HG02885 (cell line): ENCODE measurements around the gene ARHGEF19.
"Not testable (repeated sequence)": the region's sequence is repeated elsewhere in the genome, so short reads cannot be mapped to it uniquely, and the experiment has no call there.

Source experiments
- ATAC-seq: cut with Tn5 transposase; IDR thresholded peaks from one replicate; pipeline ENCODE4 v1.9.1; 2021; ENCODE audit warnings: mild to moderate bottlenecking; ENCODE audit not compliant: unreplicated experiment, poor library complexity

ARHGEF19 gene

DNA sequence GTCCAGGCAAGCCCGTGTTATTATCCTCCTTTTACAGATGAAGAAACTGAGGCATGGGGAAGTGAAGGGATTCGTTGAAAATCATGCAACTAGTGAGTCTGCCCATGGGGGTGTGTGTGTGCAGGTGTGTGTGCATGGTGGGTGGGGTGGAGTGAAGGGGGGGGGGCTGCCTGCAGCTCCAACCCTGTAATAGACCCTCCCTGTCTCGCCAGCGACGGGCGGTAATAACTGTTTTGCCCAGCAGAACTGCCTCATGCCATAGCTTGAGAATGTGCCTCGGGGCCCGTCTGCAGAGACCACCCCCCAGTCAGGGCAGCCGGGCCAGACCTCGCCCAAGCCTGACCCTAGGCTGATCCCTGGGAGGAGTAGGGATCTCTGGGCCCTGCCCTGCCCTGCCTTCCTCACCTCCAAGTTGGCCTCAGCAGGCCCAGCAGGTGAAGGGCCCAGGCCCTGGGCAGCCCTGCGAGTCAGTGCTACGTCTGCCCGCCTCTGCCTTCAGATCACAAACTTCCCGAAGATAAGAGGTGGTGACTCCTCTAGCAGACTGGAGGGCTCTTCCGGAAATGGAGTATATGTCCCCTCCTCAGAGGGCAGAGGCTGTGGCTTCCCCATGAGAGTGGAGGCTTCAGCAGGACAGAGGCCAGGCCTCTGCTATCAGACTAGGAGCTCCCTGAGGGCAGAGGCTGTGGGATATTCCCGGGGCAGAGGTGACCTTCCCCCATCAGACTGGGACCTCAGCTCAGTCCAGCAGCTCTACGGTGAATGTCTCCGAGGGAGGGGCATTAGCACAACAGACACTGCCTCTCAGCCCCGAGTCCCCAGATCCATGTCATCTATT, 40.9 kb downstream of the ARHGEF19 start:
- no peak for ATAC-seq

DNA sequence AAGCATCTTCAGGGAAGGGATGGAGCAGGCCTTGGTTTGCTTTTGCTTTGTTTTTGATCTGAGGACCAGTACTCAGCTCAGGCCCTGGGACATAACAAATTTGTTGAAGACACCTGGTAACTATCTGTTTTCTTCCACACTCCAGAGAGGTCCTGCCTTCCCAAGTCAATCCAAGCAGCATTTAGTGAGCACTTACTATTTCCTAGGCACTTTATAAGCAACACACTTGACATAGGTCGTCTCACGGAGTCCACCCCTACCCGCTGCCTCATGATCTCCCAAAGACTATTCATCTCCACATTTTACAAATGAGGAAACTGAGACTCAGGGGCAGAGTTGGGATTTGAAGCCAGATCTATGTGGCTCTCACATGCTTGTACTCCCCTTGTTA, 42.2 kb downstream of the ARHGEF19 start:
- no peak for ATAC-seq

DNA sequence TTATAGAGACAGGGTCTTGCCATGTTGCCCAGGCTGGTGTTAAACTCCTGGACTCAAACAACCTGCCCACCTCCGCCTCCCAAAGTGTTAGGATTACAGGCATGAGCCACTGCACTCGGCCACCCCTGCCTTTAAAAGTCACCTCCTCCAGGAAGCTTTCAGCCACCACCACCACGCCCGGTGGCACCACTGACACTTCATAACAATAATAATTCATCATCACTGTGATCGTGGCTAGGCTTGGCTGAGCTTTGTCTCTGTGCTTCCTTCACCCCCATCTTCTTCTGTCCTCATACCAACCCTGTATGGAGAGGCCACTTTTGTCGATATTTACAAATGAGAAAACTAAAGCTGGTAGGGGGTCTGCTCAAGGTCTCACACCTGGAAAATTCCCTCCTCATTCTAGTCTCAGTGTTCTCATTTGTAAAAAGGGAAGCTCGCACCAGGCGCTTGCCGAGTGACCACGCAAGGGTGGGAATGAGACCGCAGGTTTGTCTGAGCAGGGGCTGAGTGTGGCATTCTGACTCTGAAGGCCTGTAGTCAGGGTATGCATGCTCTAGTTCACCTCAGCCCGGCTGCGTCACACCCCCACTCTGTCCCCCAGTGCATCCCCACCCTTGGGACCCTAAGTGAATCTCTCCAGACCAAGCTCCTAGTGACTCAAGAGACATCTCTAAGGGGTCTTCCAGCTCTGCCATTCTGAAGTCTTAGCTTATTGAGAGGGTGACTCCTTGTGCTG, 43.7 kb downstream of the ARHGEF19 start:
- ATAC-seq = no peak

DNA sequence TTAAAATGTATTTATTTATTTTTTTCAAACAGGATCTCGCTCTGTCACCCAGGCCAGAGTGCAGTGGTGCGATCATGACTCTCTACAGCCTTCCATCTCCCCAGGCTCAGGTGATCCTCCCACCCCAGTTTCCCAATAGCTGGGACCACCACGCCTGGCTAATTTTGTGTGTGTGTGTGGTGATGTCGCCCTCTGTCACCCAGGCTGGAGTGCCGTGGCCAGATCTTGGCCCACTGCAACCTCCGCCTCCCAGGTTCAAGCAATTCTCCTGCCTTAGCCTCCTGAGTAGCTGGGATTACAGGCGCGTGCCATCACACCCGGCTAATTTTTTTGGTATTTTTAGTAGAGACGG, 44.3 kb downstream of the ARHGEF19 start:
- ATAC-seq = not testable (repeated sequence)

DNA sequence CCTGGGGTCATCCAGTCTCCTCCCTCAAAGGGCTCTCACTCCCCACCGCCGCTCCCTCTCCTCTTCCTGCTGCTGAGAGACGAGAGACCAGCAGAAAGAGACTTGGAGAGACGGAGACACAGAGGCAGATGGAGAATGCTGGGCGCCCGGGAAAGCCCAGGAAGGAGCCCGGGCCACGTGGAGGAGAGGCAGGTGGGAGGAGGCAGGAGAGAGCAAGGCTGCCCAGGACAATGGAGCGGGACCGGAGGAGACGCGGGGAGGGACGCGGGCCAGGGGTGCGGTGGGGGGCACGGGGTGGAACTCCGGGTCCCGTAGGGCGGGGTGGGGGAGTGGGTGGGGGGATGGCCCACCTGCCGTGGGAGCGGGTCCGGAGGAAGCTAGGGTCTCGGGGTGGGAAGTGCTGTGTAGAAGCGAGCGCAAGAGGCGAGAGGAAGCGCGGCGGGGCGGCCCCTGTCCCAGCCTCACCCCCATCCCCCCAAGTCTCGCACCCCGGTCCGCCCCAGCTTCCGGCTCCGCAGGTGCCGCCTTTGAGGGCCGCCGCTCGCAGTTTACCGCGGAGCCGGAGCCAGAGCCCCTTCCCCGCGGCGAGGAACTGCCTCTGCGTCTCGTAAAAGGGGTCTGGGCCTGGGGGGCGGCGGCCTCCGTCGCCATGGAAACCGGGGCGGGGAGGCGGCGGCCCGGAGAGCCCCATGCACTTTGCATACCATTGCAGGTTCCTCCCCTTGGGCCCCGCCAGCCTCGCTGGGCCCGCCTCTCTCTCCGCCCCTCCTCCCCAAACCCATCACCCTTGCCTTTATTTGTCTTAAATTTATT, 44.9 kb downstream of the ARHGEF19 start:
- ATAC-seq = no peak

DNA sequence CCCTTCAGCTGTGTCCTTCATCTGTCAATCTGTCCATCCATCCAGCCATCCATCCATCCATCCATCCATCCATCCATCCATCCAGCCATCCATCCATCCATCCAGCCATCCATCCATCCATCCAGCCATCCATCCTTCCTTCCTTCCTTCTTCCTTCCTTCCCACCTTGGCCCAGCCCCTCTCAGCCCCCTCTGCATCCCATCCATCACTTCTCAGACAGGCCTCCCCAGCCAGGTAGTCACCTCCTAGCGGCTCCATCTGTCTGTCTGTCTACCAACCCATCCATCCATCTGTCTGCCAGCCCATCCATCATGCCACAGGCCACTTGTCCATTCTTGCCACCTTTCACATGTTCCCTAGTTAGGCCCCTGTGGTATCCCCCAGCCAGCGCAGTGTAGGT, 46.3 kb downstream of the ARHGEF19 start:
- no peak for ATAC-seq

DNA sequence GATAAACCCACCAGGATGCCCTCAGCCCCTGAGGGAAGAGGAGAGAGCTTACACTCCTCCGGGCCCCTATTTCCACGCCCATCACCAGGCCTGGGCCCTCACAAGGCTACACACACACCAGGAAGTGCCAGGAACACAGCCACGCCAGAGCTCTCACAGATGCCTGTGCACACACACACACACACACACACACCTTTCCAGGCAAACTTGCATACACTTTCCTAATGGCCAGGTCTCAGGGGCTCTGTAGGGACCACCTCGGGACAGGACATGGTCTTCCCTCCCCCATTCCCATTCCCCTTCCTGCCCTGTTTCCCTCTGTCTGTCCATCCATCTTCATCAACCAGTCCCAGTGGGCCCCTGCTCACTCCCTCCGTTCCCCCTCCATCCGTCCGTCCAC, 46.9 kb downstream of the ARHGEF19 start:
- ATAC-seq = no peak

DNA sequence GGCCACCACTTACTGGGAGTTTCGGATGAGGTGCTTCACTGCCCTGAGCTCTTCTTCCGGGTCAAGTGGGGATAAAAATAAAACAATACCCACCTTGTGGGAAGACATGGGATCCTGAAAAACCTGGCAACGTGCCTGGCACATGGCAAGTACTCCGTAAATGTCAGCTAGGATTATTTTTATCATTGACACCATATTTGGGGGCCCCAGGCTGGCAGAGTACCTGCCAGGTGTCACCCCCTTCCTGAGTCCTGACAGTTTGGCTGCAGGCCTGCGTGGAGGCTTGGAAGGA, 47.4 kb downstream of the ARHGEF19 start:
- no peak for ATAC-seq

DNA sequence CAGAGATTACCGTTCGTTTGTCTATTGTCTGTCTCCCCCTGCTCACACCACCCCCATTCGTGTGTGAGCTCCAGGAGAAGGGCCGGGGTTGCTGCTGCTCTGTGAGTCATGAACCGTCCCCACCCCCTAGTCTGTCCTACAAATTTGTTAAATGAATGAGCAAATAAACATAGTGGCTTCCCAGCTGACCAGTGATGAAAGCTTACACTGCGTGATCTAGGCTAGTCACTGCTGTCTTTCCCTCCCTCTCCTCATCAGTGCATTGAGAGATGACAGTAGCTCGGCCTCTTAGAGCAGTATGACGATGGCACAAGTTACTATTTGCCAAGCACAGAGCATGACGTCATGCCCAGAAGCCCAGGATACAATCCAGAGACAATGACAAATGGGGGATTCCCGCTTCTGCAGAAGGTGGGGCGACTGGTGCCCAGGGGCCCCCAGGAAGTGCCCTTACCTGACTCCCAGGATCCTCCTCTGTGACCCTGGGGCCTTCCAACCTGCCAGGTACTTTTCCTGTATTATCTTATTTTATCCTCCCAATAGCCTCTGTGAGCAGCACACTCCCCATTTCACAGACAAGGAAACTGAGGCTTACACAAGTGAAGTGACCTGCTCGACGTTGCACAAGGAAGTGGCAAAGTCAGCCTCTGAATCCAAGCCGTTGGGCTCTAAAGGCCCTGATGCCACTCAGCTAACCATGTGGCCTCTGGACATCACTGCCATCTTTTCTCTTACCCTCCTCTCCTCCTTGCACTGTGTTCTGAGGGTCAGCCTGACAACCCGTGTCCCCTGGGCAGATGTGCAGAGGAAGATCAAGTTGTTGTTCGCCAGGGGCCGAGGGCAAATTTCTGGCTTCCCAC, 48.0 kb downstream of the ARHGEF19 start:
- ATAC-seq = no peak

DNA sequence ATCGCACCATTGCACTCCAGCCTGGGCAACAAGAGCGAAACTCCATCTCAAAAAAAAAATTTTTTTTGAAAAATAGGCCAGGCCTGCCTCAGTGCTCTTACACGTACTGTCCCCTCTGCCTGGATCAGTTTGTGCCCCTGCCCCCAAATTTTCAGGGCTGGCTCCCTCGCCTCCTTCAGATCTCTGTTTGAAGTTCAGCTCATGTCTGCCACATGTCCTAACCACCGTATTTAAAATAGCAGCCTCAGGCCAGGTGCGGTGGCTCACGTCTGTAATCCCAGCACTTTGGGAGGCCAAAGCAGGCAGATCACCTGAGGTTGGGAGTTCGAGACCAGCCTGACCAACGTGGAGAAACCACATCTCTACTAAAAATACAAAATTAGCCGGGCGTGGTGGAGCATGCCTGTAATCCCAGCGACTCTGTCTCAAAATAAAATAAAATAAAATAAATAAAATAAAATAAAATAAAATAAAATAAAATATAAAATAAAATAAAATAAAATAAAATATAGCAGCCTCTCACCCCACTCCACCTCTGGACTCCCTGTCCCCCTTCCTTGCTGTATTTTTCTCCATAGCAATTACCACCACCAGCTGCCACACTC, 48.7 kb downstream of the ARHGEF19 start:
- ATAC-seq = not testable (repeated sequence)

DNA sequence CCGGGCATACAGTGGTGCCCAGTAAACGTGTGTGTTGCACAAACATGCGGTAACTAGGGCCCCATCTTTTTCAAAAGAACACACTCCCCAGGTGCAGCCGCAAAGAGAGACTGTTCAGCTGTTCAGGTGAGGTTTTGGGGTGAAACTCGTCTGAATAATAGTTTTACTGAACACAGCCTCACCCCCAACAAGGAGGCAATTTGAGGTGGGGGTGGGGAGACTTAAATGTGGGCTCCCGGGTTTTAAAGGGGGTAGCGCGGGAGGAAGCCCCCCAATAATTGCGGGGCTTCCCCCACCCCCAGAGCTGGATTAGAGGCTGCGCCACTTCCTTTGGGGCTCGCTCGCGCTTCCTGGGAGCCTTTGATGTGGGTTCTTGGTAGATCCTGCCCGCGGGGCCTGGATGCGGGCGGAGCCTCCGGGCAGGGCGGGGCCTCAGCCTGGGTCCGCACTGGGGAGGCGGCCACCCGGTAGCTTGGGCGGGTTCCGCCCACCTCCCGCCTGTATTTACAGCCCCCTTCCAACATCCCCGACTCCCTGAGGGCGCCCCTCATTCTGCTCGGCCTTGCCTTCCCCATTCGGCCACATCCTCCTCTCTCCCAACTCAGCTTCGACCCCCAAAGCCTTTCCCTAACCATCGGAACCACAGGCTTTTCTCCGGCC, 50.2 kb downstream of the ARHGEF19 start:
- no peak for ATAC-seq

DNA sequence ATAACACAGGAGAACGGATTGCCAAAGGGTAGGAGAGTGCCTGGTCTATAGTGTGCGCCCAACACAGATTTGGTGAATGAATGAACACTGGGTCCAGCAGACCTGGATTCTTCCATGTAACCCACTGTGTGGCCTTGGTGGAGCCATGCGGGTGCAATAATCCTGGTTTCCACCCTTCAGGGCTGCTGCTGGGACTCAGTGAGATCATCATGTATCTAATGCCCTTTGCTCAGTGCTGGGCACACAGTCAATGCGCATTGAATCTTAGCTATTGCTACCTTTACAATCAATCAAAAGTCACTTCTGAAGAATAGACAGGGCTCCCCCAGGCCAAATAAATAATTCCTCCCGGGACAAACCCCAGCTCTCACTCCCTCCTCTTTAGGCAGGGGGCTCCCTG, 50.7 kb downstream of the ARHGEF19 start:
- no peak for ATAC-seq

DNA sequence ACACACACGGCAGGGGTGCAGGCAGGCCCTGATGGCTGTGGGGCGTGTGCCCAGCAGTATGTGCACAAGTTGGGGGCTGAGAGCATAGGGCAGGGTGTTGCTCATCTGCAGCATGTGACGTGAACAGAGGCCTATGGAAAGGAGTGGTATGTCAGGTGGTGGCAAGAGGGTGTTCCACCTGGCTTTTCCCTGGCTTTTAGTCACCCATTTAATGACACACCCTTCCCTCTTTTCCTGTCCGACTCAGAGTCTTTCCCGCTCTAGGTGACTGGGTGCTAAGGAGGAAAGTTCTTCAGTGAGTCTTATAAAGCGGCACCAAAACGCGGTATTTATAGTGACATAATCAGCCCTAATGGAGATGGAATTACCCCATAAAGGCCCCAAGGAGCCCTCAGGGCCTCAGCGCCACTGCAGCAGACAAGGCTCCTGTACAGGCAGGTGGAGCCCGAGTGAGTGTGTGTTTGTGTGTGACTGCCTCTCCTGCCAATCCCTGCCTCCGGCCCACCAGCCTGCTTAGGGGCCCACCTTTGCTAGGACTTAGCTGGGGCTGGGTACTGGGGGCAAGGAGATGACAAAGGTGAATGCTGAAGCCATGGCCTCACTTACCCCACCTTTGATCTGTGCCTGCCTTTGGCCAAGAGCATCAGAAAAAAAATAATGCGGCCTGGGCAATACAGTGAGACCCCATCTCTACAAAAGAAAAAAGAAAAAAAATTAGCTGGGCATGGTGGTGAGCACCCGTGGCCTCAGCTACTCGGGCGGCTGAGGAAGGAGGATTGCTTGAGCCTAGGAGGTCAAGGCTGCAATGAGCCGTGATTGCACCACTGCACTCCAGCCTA, 53.2 kb downstream of the ARHGEF19 start:
- ATAC-seq = no peak

DNA sequence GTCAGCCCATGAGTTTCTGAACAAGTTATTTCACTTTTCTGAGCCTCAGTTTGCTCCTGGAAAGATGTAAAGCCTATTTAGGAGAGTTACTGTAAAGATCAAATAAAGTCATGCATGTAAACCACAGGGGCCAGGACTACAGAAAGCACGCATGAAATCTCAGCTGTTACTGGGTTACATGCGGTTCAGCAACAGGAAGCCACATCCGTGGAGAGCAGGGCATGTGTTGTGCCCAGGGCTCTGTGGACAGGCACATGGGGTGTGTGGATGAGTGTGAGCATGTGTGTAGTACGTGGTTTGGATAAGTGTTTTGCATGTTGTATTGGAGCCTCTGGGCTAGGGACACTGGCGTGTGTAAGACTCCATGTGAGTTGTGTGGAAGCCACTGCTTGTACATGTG, 54.4 kb downstream of the ARHGEF19 start:
- ATAC-seq = no peak

DNA sequence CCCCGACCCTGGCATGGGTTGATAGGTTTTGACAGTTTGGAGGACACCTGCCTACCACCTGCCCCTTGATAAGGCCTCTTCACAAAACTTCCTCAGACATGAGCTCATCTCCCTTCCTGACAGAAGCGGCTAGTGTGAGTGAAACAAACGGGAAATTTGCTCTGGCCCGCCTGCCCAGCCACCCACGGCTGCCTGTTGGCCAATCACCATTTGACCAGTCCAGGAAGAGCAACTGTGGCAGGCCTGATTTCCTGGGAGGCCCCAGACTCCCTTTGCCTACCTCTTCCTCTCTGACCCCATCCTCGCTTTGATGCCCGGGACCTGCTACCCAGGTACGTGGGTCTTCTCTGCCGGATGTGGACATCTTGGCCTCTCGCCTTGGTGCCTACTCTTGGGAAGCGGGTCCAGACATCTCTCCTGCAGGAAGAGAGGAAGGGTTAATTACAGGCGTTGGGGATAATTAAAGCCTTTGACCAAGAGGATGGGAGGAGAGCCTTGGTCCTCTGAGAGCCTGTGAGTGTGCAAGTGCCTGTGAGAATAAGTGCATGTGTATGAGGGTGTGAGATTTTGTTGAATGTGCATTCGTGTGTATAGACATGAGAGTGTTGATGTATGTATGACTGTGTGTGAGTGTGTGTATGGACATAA, 55.5 kb downstream of the ARHGEF19 start:
- no peak for ATAC-seq

DNA sequence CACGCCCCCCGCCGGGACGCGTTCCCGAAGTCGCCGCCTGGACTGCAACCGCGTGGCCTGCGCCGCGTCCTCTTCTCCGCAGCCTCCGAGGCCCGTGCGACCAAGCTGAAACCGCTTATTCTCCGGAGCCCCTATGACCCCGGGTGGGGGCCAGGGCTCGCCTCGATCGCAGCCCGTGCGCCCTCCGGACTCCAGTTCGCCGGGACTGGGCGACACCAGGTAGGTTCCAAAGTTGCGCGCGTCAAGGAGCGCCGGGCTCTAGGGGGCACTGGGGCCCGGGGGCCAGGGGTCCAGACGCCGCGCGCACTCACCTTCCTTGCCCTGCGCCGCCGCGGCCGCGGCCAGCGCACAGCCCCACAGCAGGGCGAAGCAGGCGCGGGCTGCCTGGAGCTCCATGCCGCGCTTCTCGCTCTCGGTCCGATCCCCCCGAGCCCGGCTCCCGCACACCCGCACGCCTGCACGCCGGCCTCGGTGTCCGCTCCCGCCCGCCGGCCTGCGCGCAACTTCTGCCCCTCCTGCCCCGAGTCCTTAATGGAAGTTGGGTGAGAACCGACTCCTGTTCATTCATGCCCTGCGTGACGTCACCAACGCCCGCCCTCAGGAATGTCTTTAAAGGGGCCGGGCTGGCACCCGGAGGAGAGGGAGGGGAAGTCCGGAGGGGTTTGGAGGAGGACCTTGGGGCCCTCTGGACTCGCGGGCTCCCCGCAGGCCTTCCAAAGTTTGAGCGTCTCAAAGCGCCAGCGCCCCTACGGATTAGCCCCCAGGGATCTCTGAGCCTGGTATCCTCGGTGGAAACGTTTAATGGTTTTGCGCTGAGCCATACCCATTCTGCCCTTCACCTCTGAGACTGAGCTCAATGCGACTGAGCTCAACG, 56.7 kb downstream of the ARHGEF19 start, which contains the start of gene EPHA2:
EPHA2 (minus strand) TSS at position 533 of the 874 bp plus-strand sequence; CDS start at position 396, 137 bp downstream.
- ATAC-seq = no peak
